Body of pancreas (tissue), 4 donors: Measurements from ENCODE around the gene GPR171. TPM values are rescaled to one million over a fixed set of nuclear protein-coding genes. Genes with fewer than 3 reads are reported as not detected.

ENCODE experiments used
- ATAC-seq: fragments of 150-250 bp; one replicate; pipeline ENCODE4 v1.9.1; 2016
- DNase-seq, 4 donors: peaks; one replicate each; pipeline ENCODE4 v3.0.0-alpha.2; 2019
- H3K27ac ChIP-seq, 4 donors: fragments of 200-600 bp; sonication (generic); 1 replicate in 3 of 4; 2 replicates in 1 of 4; pipeline versions ENCODE4 v1.5.1 to v1.6.1; 2016 to 2019; ENCODE audit warnings: mild to moderate bottlenecking in 1 of 4, mixed read lengths in 1 of 4, moderate library complexity in 1 of 4
- H3K27me3 ChIP-seq, 2 donors: fragments of 200-600 bp; sonication (generic); one replicate each; pipeline ENCODE4 v1.6.0; 2016; ENCODE audit warnings: mild to moderate bottlenecking in 1 of 2
- H3K36me3 ChIP-seq, 2 donors: fragments of 200-600 bp; sonication (generic); replicated peaks in 1 of 2; 2 replicates each; pipeline ENCODE4 v1.5.1; 2016; ENCODE audit warnings: low read depth in 2 of 2; ENCODE audit not compliant: insufficient read depth in 1 of 2
- H3K4me1 ChIP-seq: fragments of 200-600 bp; sonication (generic); one replicate; pipeline ENCODE4 v1.6.0; 2016
- H3K4me3 ChIP-seq, 2 donors: fragments of 200-600 bp; sonication (generic); 1 replicate in 1 of 2; 2 replicates in 1 of 2; pipeline ENCODE4 v1.5.1; 2016 to 2019
- H3K9me3 ChIP-seq, 3 donors: fragments of 200-600 bp; sonication (generic); 1 replicate in 2 of 3; 2 replicates in 1 of 3; pipeline ENCODE4 v1.5.1; 2016
- CTCF ChIP-seq, 7 experiments: fragments of 450-650 bp in 4 of 7; fragments of 200-600 bp in 3 of 7; sonication (generic) in 3 of 7; IDR thresholded peaks; one replicate each; pipeline ENCODE4 v1.5.1; 2016 to 2019; ENCODE audit warnings: antibody characterized with exemption in 7 of 7
- POLR2A ChIP-seq, 3 donors: fragments of 450-650 bp; IDR thresholded peaks; one replicate each; pipeline ENCODE4 v1.6.1; 2016; ENCODE audit warnings: antibody characterized with exemption in 3 of 3, mild to moderate bottlenecking in 2 of 3
- WGBS, 2 donors: methylation state at CpG; one replicate each; pipeline ENCODE4 v1.1.5; 2017; 5-methylcytosine and 5-hydroxymethylcytosine counted together
- intact Hi-C: fragments of 100-400 bp; cut with DNase I; formaldehyde crosslinking; loops from one replicate; pipeline ENCODE4 v1.15.1; 2023
- small RNA-seq: library from RNA; depleted of rRNA; stranded (forward); fragments of <200 nt; gene quantifications from one replicate; pipeline ENCODE3, GENCODE V24; 2016
- total RNA-seq, 2 donors: library from RNA; depleted of rRNA; stranded (reverse); fragments of >200 nt; gene quantifications; one replicate each; pipeline ENCODE4 v1.1.0, GENCODE V29; 2016

The GPR171 gene
- total RNA-seq, 2 donors from 2014 or later: 0.78 TPM; not detected in 1

DNA sequence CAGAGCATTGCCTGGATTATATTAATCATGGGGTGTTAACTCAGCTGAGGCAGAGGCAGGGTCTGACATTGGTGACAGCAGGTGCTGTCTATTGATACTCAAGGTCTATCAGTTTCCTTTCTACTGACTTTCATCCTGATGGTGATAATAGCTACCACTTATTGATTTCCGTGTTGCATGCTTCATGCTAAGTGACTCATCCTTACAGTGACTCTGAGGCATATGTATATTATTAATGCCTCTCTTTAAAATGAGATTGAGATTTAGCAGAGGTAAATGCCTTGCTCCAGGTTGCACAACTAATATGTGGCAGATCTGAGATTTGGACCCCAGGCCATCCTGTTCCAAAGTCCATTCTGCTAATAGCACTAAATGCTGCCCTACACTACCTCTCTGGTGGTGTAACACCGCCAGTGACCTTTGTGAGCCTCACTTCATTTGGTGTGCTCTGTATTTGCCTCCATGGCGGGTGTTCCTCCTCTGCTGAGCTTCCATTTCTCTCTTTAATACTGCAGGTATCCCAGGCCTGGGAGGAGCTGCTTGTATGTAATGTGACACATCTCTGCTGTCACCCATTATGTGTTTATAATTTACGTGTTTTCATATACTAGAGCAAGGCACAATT, 50.4 kb downstream of the GPR171 start:
- H3K36me3 ChIP-seq: no peaks in the 10 kb centered on the region
- WGBS, 2 donors: 94% methylated on average over 4 of the region's 4 CpGs
- no peaks in the 10 kb centered on the region for H3K4me1 ChIP-seq
- H3K4me3 ChIP-seq: no peak overlapping the region
- H3K9me3 ChIP-seq: no peaks in the 10 kb centered on the region
- no peaks in the 10 kb centered on the region for H3K27me3 ChIP-seq
- intact Hi-C loops: no loop called here
- ATAC-seq (no peak), DNase-seq (no peak)
- TF ChIP-seq POLR2A (IDR thresholded peaks at IDR 0.05): no peak
- no peak for TF ChIP-seq CTCF (IDR thresholded peaks at IDR 0.05)
- H3K27ac ChIP-seq: no peak overlapping the region

Small RNA genes lying within 50 kb of the gene (small RNA-seq; reads per million reads assigned to genes)
- 26.7 reads per million, percentile 94 among the genes with 10 or more reads in this experiment for gene RNA5SP145

Other genes starting within 250 kb of the GPR171 start
- gene CLRN1, start 230.5 kb downstream of the GPR171 start, total RNA-seq: not detected
- under 1 TPM; 0.33 to 0.78 TPM for gene MED12L, start 117.6 kb downstream of the GPR171 start, total RNA-seq
- 1 to 10 TPM in 1 of 2 donors, not detected in 1; 1.8 TPM for gene P2RY14, start 75.3 kb upstream of the GPR171 start, total RNA-seq
- gene GPR87, start 113.6 kb upstream of the GPR171 start, total RNA-seq: not detected
- gene P2RY13, start 126.3 kb upstream of the GPR171 start, total RNA-seq: under 1 TPM; under 0.01 to 0.33 TPM
- gene P2RY12, start 181.5 kb upstream of the GPR171 start, total RNA-seq: under 1 TPM in 1 of 2 donors, not detected in 1; 0.78 TPM